K562 (cell line): ENCODE results near the gene PRMT3. TPM values are rescaled to one million over a fixed set of nuclear protein-coding genes. Genes with fewer than 3 reads are reported as not detected.
A peak's percentile ranks its signal among the peaks of the same experiment; 100 is the strongest.

Experiments used
- ATAC-seq: fragments of 200-7000 bp; cut with Tn5 transposase; 3 replicates; pipeline ENCODE4 v1.9.1; 2020; ENCODE audit warnings: moderate library complexity
- BruUV-seq: library from RNA; stranded (reverse); fragments of 400-500 nt; replicated peaks from 2 replicates; lab custom pipeline; 2021; lab: Mats Ljungman, UMichigan
- CTCF ChIA-PET: fragments of 300-600 bp; formaldehyde crosslinking; extraction: SDS; loops from one replicate; lab custom pipeline; 2021; ENCODE audit warnings: low intra/inter-chr PET ratio; lab: Yijun Ruan, JAX
- POLR2A ChIA-PET: fragments of 300-600, 350-650 bp; sonication (Branson Sonifier 250); formaldehyde crosslinking; extraction: SDS; loops from one replicate; lab custom pipeline; 2021; ENCODE audit warnings: antibody characterized with exemption, inconsistent platforms; lab: Yijun Ruan, JAX
- DNase-seq, 4 experiments: peaks; one replicate each; pipeline versions ENCODE4 v3.0.0 to v3.0.0-alpha.2; 2011 to 2018; ENCODE audit warnings: low spot score in 3 of 4, mixed read lengths in 3 of 4; ENCODE audit errors: extremely low read depth in 1 of 4
- FAIRE-seq: peaks from 2 replicates; lab custom pipeline; 2011; peaks lifted over from hg19 to GRCh38; lab: Jason Lieb, UNC
- H2AFZ ChIP-seq: 2 replicates; pipeline ENCODE4 v1.6.0; 2011; ENCODE audit warnings: low read depth, low read length, control low read depth, inconsistent platforms
- H3K27ac ChIP-seq: fragments of 200-600 bp; 3 replicates; pipeline ENCODE4 v1.8.0; 2011; ENCODE audit warnings: low read depth, mild to moderate bottlenecking, control low read depth, inconsistent platforms, low read length, moderate library complexity, mixed read lengths; ENCODE audit errors: extremely low read depth
- H3K27me3 ChIP-seq, 2 experiments: fragments of 300-600 bp in 1 of 2; 2 replicates in 1 of 2; 3 replicates in 1 of 2; pipeline versions ENCODE4 v1.6.0 to v1.8.0; 2011; ENCODE audit warnings: inconsistent platforms in 2 of 2, low read length in 2 of 2, mild to moderate bottlenecking in 1 of 2, mixed read lengths in 1 of 2, moderate library complexity in 1 of 2; ENCODE audit not compliant: control insufficient read depth in 2 of 2, insufficient read depth in 2 of 2
- H3K36me3 ChIP-seq: fragments of 300-600 bp; 3 replicates; pipeline ENCODE4 v1.8.0; 2011; ENCODE audit warnings: mild to moderate bottlenecking, low read length, inconsistent platforms; ENCODE audit not compliant: control insufficient read depth, insufficient read depth
- H3K4me1 ChIP-seq, 2 experiments: fragments of 200-600 bp in 1 of 2; replicated peaks in 1 of 2; 2 replicates in 1 of 2; 3 replicates in 1 of 2; pipeline versions ENCODE4 v1.5.1 to v1.8.0; 2011; ENCODE audit warnings: inconsistent platforms in 2 of 2, low read length in 2 of 2, mild to moderate bottlenecking in 1 of 2, mixed read lengths in 1 of 2, moderate library complexity in 1 of 2; ENCODE audit not compliant: control insufficient read depth in 2 of 2, insufficient read depth in 2 of 2
- H3K4me2 ChIP-seq: 2 replicates; pipeline ENCODE4 v1.6.1; 2011; ENCODE audit warnings: low read length, control low read depth, inconsistent platforms, mixed read lengths; ENCODE audit not compliant: insufficient read depth
- H3K4me3 ChIP-seq: fragments of 200-600 bp; sonication (generic), shearing (Covaris generic); 2 replicates; pipeline ENCODE4 v1.5.1; 2016; ENCODE audit warnings: control low read depth, inconsistent platforms
- H3K79me2 ChIP-seq: fragments of 200-600 bp; 3 replicates; pipeline ENCODE4 v1.8.0; 2011; ENCODE audit warnings: low read length, inconsistent platforms; ENCODE audit not compliant: control insufficient read depth, insufficient read depth
- H3K9ac ChIP-seq, 2 experiments: 2 replicates each; pipeline versions ENCODE4 v1.6.0 to v1.6.1; 2011; ENCODE audit warnings: low read depth in 2 of 2, low read length in 2 of 2, control low read depth in 1 of 2, inconsistent platforms in 1 of 2, mild to moderate bottlenecking in 1 of 2, mixed read lengths in 1 of 2; ENCODE audit not compliant: insufficient read depth in 1 of 2
- H3K9me1 ChIP-seq: one replicate; pipeline ENCODE4 v1.6.0; 2011; ENCODE audit warnings: inconsistent platforms, mild to moderate bottlenecking, low read length, moderate library complexity; ENCODE audit not compliant: control insufficient read depth, insufficient read depth
- H3K9me3 ChIP-seq: replicated peaks from 2 replicates; pipeline ENCODE4 v1.5.1; 2011; ENCODE audit warnings: low read depth, low read length, inconsistent platforms; ENCODE audit not compliant: control insufficient read depth, insufficient read depth
- H4K20me1 ChIP-seq: replicated peaks from 2 replicates; pipeline ENCODE4 v1.6.1; 2011; ENCODE audit warnings: low read length, inconsistent platforms, mixed read lengths; ENCODE audit not compliant: control insufficient read depth, insufficient read depth
- C11orf30 ChIP-seq: fragments of 450-650 bp; IDR thresholded peaks from 2 replicates; pipeline ENCODE4 v1.6.1; 2016; ENCODE audit warnings: low read depth, mild to moderate bottlenecking
- CTBP1 ChIP-seq: fragments of 450-650 bp; IDR thresholded peaks from 2 replicates; pipeline ENCODE4 v1.6.1; 2016; ENCODE audit warnings: borderline replicate concordance
- DACH1 ChIP-seq: fragments of 450-650 bp; IDR thresholded peaks from 2 replicates; pipeline ENCODE4 v1.6.1; 2018; ENCODE audit not compliant: partially characterized antibody
- ETV1 ChIP-seq: fragments of 450-650 bp; conservative IDR thresholded peaks from 2 replicates; pipeline ENCODE4 v1.6.1; 2016; ENCODE audit warnings: missing genetic modification characterization, control low read depth, low read depth, missing compliant biosample characterization
- LCOR ChIP-seq: sonication (generic); formaldehyde crosslinking; IDR thresholded peaks from 2 replicates; pipeline ENCODE4 v1.8.0; 2022; ENCODE audit warnings: mild to moderate bottlenecking, missing genetic modification reagents
- MAFF ChIP-seq: IDR thresholded peaks from 2 replicates; pipeline ENCODE4 v1.6.1; 2012; ENCODE audit warnings: low read length, improper control_type of control experiment
- MEIS2 ChIP-seq: fragments of 450-650 bp; IDR thresholded peaks from 2 replicates; pipeline ENCODE4 v1.6.1; 2014; ENCODE audit warnings: mild to moderate bottlenecking; ENCODE audit not compliant: partially characterized antibody
- MTF1 ChIP-seq: fragments of 250-450 bp; sonication (Bioruptor Pico); IDR thresholded peaks from 2 replicates; pipeline ENCODE4 v1.9.0; 2021; ENCODE audit warnings: moderate library complexity, mild to moderate bottlenecking, inconsistent platforms, borderline replicate concordance
- NCOA1 ChIP-seq: fragments of 450-650 bp; IDR thresholded peaks from 2 replicates; pipeline ENCODE4 v1.6.1; 2016; ENCODE audit warnings: low read depth
- SMARCC2 ChIP-seq: fragments of 450-650 bp; IDR thresholded peaks from 2 replicates; pipeline ENCODE4 v1.6.1; 2017; ENCODE audit warnings: antibody characterized with exemption, moderate library complexity, mild to moderate bottlenecking, low read depth
- STAT6 ChIP-seq: sonication (generic); formaldehyde crosslinking; IDR thresholded peaks from 2 replicates; pipeline ENCODE4 v1.8.1; 2023; ENCODE audit warnings: mild to moderate bottlenecking, missing genetic modification reagents
- ZNF140 ChIP-seq: fragments of 250-450 bp; sonication (Bioruptor Pico); IDR thresholded peaks from 2 replicates; pipeline ENCODE4 v1.8.0; 2021; ENCODE audit warnings: moderate library complexity, mild to moderate bottlenecking, inconsistent platforms
- ZNF3 ChIP-seq: fragments of 250-450 bp; sonication (Bioruptor Pico); IDR thresholded peaks from 2 replicates; pipeline ENCODE4 v1.5.0; 2021; ENCODE audit warnings: mild to moderate bottlenecking, moderate library complexity
- ZNF311 ChIP-seq: fragments of 250-450 bp; sonication (Bioruptor Pico); IDR thresholded peaks from 2 replicates; pipeline ENCODE4 v1.4.0; 2020; ENCODE audit warnings: mild to moderate bottlenecking, moderate library complexity
- WGBS: fragments of 100-300 bp; shearing (Covaris generic); methylation state at CpG from one replicate; pipeline ENCODE4 v1.1.6; 2016; ENCODE audit warnings: low coverage, mixed read lengths; ENCODE audit not compliant: insufficient coverage; ENCODE audit errors: missing lambda C conversion rate; 5-methylcytosine and 5-hydroxymethylcytosine counted together
- in situ Hi-C: fragments of 300-500 bp; cut with MboI; formaldehyde crosslinking; loops from 4 replicates; pipeline ENCODE4 v1.15.0; 2018; ENCODE audit warnings: inconsistent platforms, mixed read lengths
- intact Hi-C: fragments of 100-400 bp; cut with micrococcal nuclease; formaldehyde crosslinking; loops from 2 replicates; pipeline ENCODE4 v1.14.2; 2022
- polyA plus RNA-seq, 8 experiments: library from polyadenylated mRNA; depleted of rRNA in 4 of 8; stranded (reverse) in 5 of 8; unstranded in 3 of 8; fragments of >200 nt; fragmentation: Nextera tagmentation in 2 of 8; fragmentation: Illumina TruSeq in 1 of 8; extraction: Ambion mirVana in 2 of 8; extraction: Trizol in 1 of 8; gene quantifications; 2 replicates each; pipeline versions ENCODE4 v1.2.1 to v1.2.3, GENCODE V29; 2011 to 2014; ENCODE audit warnings: inconsistent platforms in 1 of 8, missing spikeins in 1 of 8
- total RNA-seq, 7 experiments: library from RNA; depleted of rRNA in 6 of 7; stranded (reverse); fragments of >200 nt in 6 of 7; fragmentation: Illumina TruSeq in 2 of 7; extraction: Trizol in 2 of 7; gene quantifications; 2 replicates each; pipeline versions ENCODE4 v1.2.1 to v1.2.3, GENCODE V29; 2011 to 2021; ENCODE audit warnings: low replicate concordance in 1 of 7
- TF ChIP-seq, protein P1 (sequence below): fragments of 450-650 bp; IDR thresholded peaks from 2 replicates; pipeline ENCODE4 v1.6.1; 2018; ENCODE audit not compliant: partially characterized antibody

Gene PRMT3
- total and polyA plus RNA-seq, 9 of the 15 experiments (the other 6 are each of a cell fraction or from before 2014, with no cell fraction given), result 24.0 to 62.1 (median 44.7) TPM

- Histone ChIP-seq H3K36me3 (peaks cover 22% of the 10 kb centered on the region), H3K4me2 (peak overlapping the region; percentile 44), H4K20me1 (no peaks in the 10 kb centered on the region), H3K9ac (peak overlapping the region in 1 of 2 experiments; percentile 32; a peak in 2 of 4 replicates), H3K27ac (peak overlapping the region; percentile 85), H2AFZ (peak overlapping the region; percentile 16), H3K79me2 (peaks cover 34% of the 10 kb centered on the region), H3K4me3 (no peak overlapping the region), H3K4me1 (peaks cover 20 to 53% of the 10 kb centered on the region in 2 experiments), H3K9me1 (peaks cover 3% of the 10 kb centered on the region), H3K27me3 (no peaks in the 10 kb centered on the region), H3K9me3 (no peaks in the 10 kb centered on the region)
- 8% methylated on average over 7 of the region's 7 CpGs for WGBS
- DNase-seq (peak in 2 of 4 experiments; percentile 29 to 51), FAIRE-seq (no peak), ATAC-seq (peak; percentile 82)
- ChIA-PET CTCF (no interaction called here), POLR2A (interaction anchor here (1.1 to 1.5 kb wide), 2 partner anchors 10 to 12 kb away, joined by 3 to 8 read pairs; no protein-coding TSS in a partner anchor)
- no TSS peak for BruUV-seq
- intact Hi-C loops (no loop called here), in situ Hi-C loops (no loop called here)
- TF ChIP-seq STAT6 (CRISPR knock-in tag), result no peak
- TF ChIP-seq DACH1, result peak; percentile 12
- 0 out of 2 replicates have a peak, but pooled peaks have one; percentile 30 for TF ChIP-seq NCOA1
- no peak for TF ChIP-seq ZNF3 (CRISPR knock-in tag)
- TF ChIP-seq C11orf30, result peak; percentile 71
- TF ChIP-seq MAFF, result 0 out of 2 replicates have a peak, but pooled peaks have one; percentile 5
- TF ChIP-seq, protein P1, sequence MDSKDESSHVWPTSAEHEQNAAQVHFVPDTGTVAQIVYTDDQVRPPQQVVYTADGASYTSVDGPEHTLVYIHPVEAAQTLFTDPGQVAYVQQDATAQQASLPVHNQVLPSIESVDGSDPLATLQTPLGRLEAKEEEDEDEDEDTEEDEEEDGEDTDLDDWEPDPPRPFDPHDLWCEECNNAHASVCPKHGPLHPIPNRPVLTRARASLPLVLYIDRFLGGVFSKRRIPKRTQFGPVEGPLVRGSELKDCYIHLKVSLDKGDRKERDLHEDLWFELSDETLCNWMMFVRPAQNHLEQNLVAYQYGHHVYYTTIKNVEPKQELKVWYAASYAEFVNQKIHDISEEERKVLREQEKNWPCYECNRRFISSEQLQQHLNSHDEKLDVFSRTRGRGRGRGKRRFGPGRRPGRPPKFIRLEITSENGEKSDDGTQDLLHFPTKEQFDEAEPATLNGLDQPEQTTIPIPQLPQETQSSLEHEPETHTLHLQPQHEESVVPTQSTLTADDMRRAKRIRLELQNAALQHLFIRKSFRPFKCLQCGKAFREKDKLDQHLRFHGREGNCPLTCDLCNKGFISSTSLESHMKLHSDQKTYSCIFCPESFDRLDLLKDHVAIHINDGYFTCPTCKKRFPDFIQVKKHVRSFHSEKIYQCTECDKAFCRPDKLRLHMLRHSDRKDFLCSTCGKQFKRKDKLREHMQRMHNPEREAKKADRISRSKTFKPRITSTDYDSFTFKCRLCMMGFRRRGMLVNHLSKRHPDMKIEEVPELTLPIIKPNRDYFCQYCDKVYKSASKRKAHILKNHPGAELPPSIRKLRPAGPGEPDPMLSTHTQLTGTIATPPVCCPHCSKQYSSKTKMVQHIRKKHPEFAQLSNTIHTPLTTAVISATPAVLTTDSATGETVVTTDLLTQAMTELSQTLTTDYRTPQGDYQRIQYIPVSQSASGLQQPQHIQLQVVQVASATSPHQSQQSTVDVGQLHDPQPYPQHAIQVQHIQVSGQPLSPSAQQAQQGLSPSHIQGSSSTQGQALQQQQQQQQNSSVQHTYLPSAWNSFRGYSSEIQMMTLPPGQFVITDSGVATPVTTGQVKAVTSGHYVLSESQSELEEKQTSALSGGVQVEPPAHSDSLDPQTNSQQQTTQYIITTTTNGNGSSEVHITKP, result peak; percentile 9
- TF ChIP-seq MEIS2, result peak; percentile 32
- TF ChIP-seq LCOR (CRISPR knock-in tag), result no peak
- no peak for TF ChIP-seq ZNF140 (CRISPR knock-in tag)
- no peak for TF ChIP-seq MTF1 (CRISPR knock-in tag)
- TF ChIP-seq ZNF311 (CRISPR knock-in tag), result 0 out of 2 replicates have a peak, but pooled peaks have one; percentile 35
- peak; percentile 50 for TF ChIP-seq ETV1 (tag)
- peak; percentile 89 for TF ChIP-seq SMARCC2
- no peak for TF ChIP-seq CTBP1
These were observed 90.0 kb downstream of the PRMT3 start for GRCh38 chr11:20477418-20478090.
